ENCODE measurements around the gene ASTN2.

Gene ASTN2

GRCh38 chr9:117214416-117214815, 200.4 kb downstream of the ASTN2 start:
- no peak for DNase-seq (ENCODE audit: low read depth)
- no peak for TF ChIP-seq CTCF (conservative IDR thresholded peaks at IDR 0.05; ENCODE audit: low read length)
- H3K4me3 ChIP-seq (ENCODE audit: low read length) = no peak overlapping the region

- DNase-seq (ENCODE audit: low read depth) = no peak
- TF ChIP-seq CTCF (conservative IDR thresholded peaks at IDR 0.05; ENCODE audit: low read length) = no peak
- H3K4me3 ChIP-seq (ENCODE audit: low read length) = no peak overlapping the region
Observed at GRCh38 chr9:117211280-117211679, 203.6 kb downstream of the ASTN2 start.

- TF ChIP-seq CTCF (conservative IDR thresholded peaks at IDR 0.05; ENCODE audit: low read length) = no peak
- no peak for DNase-seq (ENCODE audit: low read depth)
- no peak overlapping the region for H3K4me3 ChIP-seq (ENCODE audit: low read length)
Observed at GRCh38 chr9:117205806-117206205, 209.1 kb downstream of the ASTN2 start.

GRCh38 chr9:117204971-117205370, 209.9 kb downstream of the ASTN2 start:
- no peak for DNase-seq (ENCODE audit: low read depth)
- no peak for TF ChIP-seq CTCF (conservative IDR thresholded peaks at IDR 0.05; ENCODE audit: low read length)
- no peak overlapping the region for H3K4me3 ChIP-seq (ENCODE audit: low read length)

- DNase-seq (ENCODE audit: low read depth) = no peak
- TF ChIP-seq CTCF (conservative IDR thresholded peaks at IDR 0.05; ENCODE audit: low read length) = no peak
- no peak overlapping the region for H3K4me3 ChIP-seq (ENCODE audit: low read length)
Observed at GRCh38 chr9:117191504-117192261, 223.2 kb downstream of the ASTN2 start.

GRCh38 chr9:117189121-117189520, 225.7 kb downstream of the ASTN2 start:
- H3K4me3 ChIP-seq (ENCODE audit: low read length) = no peak overlapping the region
- TF ChIP-seq CTCF (conservative IDR thresholded peaks at IDR 0.05; ENCODE audit: low read length) = no peak
- DNase-seq (ENCODE audit: low read depth) = peak; percentile 1

GRCh38 chr9:117188394-117188793, 226.5 kb downstream of the ASTN2 start:
- H3K4me3 ChIP-seq (ENCODE audit: low read length) = no peak overlapping the region
- no peak for TF ChIP-seq CTCF (conservative IDR thresholded peaks at IDR 0.05; ENCODE audit: low read length)
- DNase-seq (ENCODE audit: low read depth) = no peak

Measured in AG10803 (cell line).